ENCODE results near the gene PTGES. TPM values are rescaled to one million over a fixed set of nuclear protein-coding genes. Genes with fewer than 3 reads are reported as not detected.
A peak's percentile ranks its signal among the peaks of the same experiment; 100 is the strongest.

The PTGES gene
- total and polyA plus RNA-seq, 7 donors = 0.32 to 0.68 (median 0.40) TPM

DNA sequence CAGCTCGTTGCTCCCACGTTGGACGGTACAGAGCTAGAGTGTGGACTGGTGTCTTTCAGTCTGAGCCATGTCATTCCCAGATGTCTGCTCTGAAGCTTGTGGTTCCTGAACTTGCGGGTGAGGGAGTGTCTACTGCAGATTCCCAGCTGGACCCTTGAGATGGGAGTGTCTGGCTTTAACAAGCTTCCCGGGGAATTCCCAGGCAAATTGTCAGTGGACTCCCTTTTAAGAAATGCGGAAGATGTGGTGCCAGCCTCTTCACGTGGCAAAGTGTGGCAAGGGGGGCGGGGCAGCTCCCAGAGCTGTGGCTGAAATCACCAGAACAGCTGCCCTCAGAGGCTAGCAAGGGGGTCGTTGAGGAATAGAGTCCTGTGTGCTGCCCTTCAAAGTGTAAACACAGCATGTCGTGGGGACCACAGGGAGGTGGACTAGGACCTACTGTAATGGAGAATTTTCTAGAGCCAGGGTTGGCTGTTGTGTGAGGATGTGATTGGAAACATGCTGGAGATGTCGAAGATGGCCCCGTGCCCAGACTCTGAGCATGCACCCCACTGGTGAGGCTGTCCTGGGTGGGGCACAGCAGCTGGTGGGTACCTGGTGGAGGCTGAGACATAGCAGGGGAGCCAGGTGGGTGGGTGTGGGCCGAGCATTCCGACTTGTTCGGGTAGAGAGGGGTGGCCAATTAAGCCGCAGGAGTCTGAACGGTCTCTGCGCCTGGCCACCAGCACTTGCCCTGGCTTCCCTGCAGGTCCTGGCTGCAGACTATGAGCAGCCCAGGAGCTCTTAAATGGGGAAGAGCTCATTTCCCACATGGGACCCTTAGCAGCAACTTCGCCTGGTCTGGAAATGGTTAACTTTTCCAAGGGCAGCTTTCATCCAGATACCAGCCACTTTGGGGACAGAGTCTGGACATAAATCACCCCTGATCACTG lies 50.0 kb downstream of the PTGES start:
- TF ChIP-seq, protein P1, sequence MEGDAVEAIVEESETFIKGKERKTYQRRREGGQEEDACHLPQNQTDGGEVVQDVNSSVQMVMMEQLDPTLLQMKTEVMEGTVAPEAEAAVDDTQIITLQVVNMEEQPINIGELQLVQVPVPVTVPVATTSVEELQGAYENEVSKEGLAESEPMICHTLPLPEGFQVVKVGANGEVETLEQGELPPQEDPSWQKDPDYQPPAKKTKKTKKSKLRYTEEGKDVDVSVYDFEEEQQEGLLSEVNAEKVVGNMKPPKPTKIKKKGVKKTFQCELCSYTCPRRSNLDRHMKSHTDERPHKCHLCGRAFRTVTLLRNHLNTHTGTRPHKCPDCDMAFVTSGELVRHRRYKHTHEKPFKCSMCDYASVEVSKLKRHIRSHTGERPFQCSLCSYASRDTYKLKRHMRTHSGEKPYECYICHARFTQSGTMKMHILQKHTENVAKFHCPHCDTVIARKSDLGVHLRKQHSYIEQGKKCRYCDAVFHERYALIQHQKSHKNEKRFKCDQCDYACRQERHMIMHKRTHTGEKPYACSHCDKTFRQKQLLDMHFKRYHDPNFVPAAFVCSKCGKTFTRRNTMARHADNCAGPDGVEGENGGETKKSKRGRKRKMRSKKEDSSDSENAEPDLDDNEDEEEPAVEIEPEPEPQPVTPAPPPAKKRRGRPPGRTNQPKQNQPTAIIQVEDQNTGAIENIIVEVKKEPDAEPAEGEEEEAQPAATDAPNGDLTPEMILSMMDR (IDR thresholded peaks at IDR 0.05) = no peak
- Histone ChIP-seq H3K27me3 (ENCODE audit: insufficient read depth in 3 of 3, low read length in 2 of 3) (peaks cover 0 to 53% (median 8%) of the 10 kb centered on the region in 3 donors), H3K4me3 (no peak overlapping the region), H3K4me1 (no peaks in the 10 kb centered on the region), H3K9me3 (no peaks in the 10 kb centered on the region), H3K36me3 (ENCODE audit: insufficient read depth in 1 of 2, low read depth in 1 of 2) (no peaks in the 10 kb centered on the region), H3K27ac (no peak overlapping the region)
- intact Hi-C loops (cut with DNase I) = no loop called here
- 29 to 40% (median 29%) methylated on average over 19 of the region's 19 CpGs for WGBS, 3 donors
- DNase-seq (no peak), ATAC-seq (no peak)

DNA sequence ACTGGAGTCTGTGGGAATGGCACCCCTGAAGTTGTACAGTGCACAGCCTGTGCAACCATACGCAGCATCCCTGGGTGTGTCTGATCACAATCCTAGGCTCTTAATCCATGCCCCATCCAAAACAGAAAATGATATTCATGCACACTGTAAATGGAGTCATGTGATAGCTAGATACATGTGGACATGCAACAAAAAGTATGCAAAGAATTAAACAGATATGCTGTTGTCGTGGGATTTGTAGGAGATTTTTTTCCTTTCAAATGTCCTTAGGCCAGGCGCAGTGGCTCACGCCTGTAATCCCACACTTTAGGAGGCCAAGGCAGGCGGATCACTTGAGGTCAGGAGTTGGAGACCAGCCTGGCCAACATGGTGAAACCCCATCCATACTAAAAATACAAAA lies 51.3 kb downstream of the PTGES start:
- no peak overlapping the region for H3K27ac ChIP-seq
- H3K9me3 ChIP-seq = no peaks in the 10 kb centered on the region
- DNase-seq (no peak), ATAC-seq (no peak)
- H3K27me3 ChIP-seq (ENCODE audit: insufficient read depth in 3 of 3, low read length in 2 of 3) = peaks cover 0 to 66% (median 13%) of the 10 kb centered on the region in 3 donors
- no peak overlapping the region for H3K4me3 ChIP-seq
- no peaks in the 10 kb centered on the region for H3K4me1 ChIP-seq
- intact Hi-C loops (cut with DNase I) = no loop called here
- WGBS, 3 donors = 61 to 78% (median 63%) methylated on average over 5 of the region's 5 CpGs
- TF ChIP-seq, protein P1 (IDR thresholded peaks at IDR 0.05) = no peak
- H3K36me3 ChIP-seq (ENCODE audit: insufficient read depth in 1 of 2, low read depth in 1 of 2) = no peaks in the 10 kb centered on the region

DNA sequence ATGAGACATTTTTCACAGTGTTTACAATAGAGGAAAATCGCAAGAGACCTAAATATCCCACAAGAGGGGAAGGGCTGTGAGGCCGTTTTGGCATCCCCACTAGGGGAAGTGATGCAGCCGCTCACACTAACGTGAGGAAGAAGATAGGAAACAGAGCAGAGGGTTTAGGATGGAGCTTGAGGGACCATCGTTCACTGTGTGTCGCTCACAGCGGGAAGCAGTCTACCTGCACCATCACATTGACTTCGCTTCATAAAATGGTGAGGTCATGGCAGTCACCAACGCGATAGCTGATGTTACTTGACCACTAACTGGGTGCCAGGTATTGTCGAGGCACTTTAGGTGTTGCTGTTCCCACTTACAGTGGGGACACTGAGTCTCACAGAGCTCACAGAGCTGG lies 51.8 kb downstream of the PTGES start:
- no peak for DNase-seq
- intact Hi-C loops (cut with DNase I) = no loop called here
- no peak overlapping the region for H3K27ac ChIP-seq
- TF ChIP-seq, protein P1 (IDR thresholded peaks at IDR 0.05) = no peak
- peaks cover 0 to 71% (median 13%) of the 10 kb centered on the region in 3 donors for H3K27me3 ChIP-seq (ENCODE audit: insufficient read depth in 3 of 3, low read length in 2 of 3)
- H3K9me3 ChIP-seq = no peaks in the 10 kb centered on the region
- no peaks in the 10 kb centered on the region for H3K4me1 ChIP-seq
- WGBS, 3 donors = 74 to 80% (median 78%) methylated on average over 11 of the region's 11 CpGs
- ATAC-seq = no peak
- H3K4me3 ChIP-seq = no peak overlapping the region
- H3K36me3 ChIP-seq (ENCODE audit: insufficient read depth in 1 of 2, low read depth in 1 of 2) = no peaks in the 10 kb centered on the region

DNA sequence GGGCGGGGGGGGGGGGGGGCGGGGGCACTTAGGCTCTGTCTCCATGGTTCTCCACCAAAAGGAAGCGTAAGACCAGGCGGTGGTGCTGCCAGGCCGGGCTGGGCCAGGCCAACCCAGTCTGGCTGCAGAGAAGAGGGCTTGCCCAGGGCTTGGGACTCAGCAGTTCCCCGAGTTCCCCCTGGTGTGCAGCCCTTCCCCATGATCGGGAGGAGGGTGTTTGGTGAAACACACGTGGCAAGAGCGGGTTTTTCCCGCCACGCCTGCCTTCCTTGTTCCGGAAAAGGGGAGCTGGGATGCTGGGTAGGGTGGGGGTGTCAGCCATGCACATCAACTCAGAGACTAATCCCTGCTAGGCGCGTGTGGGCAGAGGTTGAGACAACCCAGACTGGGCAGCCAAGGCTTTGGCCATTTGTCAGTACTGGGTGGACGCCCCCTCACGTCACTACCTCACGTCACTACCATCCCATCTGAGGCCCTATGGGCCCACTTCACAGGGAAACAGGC lies 54.5 kb downstream of the PTGES start:
- DNase-seq = peak; percentile 75 to 81
- H3K4me1 ChIP-seq = no peaks in the 10 kb centered on the region
- no peak overlapping the region for H3K4me3 ChIP-seq
- no peaks in the 10 kb centered on the region for H3K36me3 ChIP-seq (ENCODE audit: insufficient read depth in 1 of 2, low read depth in 1 of 2)
- TF ChIP-seq, protein P1 (IDR thresholded peaks at IDR 0.05) = no peak
- no peaks in the 10 kb centered on the region for H3K9me3 ChIP-seq
- WGBS, 3 donors = 41 to 55% (median 54%) methylated on average over 15 to 17 of the region's 17 CpGs
- ATAC-seq = peak in 3 of 4 donors; percentile 29 to 51 (median 44)
- H3K27me3 ChIP-seq (ENCODE audit: insufficient read depth in 3 of 3, low read length in 2 of 3) = peaks cover 0 to 62% (median 18%) of the 10 kb centered on the region in 3 donors
- intact Hi-C loops (cut with DNase I) = no loop called here
- H3K27ac ChIP-seq = no peak overlapping the region

Data from psoas muscle (tissue), 8 donors.